ENCODE results near the gene WDR81. TPM values are rescaled to one million over a fixed set of nuclear protein-coding genes. Genes with fewer than 3 reads are reported as not detected.

Gene WDR81
- total RNA-seq, 1 donor from 2014 or later: 16.2 TPM

DNA sequence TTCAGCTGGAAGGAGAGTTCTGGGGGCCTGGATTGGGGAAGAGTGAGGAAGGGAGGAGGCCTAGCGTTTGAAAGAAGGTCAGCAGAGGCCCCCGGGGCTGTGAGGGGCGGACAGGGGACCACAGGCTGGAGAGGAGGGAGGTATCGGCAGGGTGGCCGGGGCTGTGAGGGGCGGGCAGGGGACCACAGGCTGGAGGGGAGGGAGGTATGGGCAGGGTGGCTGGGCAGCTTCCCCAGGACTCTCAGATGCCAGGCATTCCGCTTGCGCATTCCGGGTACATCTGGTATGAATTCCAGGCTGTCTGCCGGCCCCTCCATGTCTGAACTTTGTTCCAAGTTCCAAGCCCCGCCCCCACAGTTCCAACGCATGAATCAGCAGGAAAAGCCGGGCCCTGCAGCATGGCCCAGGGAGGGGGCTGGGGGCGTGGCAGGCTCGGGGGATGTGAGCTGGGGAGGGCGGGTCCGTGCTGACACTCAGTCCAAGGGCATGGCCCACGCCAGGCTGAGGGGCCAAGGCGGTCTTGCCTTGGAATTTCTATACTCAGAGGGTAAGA, 10.0 kb upstream of the WDR81 start:
- peak overlapping the region; percentile 91 for H3K27ac Mint-ChIP-seq (ENCODE audit: unreplicated experiment)
- H3K9me3 Mint-ChIP-seq (ENCODE audit: low read depth): no peaks in the 10 kb centered on the region
- H3K4me1 Mint-ChIP-seq (ENCODE audit: low read depth): peaks cover 54% of the 10 kb centered on the region
- peak overlapping the region; percentile 97 for H3K4me3 Mint-ChIP-seq (ENCODE audit: unreplicated experiment)
- peaks cover 29% of the 10 kb centered on the region for H3K36me3 Mint-ChIP-seq (ENCODE audit: low read depth)
- H3K27me3 Mint-ChIP-seq (ENCODE audit: low read depth): no peaks in the 10 kb centered on the region
- no peak for DNase-seq (ENCODE audit: low spot score)
- TF ChIP-seq, protein P1, sequence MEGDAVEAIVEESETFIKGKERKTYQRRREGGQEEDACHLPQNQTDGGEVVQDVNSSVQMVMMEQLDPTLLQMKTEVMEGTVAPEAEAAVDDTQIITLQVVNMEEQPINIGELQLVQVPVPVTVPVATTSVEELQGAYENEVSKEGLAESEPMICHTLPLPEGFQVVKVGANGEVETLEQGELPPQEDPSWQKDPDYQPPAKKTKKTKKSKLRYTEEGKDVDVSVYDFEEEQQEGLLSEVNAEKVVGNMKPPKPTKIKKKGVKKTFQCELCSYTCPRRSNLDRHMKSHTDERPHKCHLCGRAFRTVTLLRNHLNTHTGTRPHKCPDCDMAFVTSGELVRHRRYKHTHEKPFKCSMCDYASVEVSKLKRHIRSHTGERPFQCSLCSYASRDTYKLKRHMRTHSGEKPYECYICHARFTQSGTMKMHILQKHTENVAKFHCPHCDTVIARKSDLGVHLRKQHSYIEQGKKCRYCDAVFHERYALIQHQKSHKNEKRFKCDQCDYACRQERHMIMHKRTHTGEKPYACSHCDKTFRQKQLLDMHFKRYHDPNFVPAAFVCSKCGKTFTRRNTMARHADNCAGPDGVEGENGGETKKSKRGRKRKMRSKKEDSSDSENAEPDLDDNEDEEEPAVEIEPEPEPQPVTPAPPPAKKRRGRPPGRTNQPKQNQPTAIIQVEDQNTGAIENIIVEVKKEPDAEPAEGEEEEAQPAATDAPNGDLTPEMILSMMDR (IDR thresholded peaks at IDR 0.05): no peak

DNA sequence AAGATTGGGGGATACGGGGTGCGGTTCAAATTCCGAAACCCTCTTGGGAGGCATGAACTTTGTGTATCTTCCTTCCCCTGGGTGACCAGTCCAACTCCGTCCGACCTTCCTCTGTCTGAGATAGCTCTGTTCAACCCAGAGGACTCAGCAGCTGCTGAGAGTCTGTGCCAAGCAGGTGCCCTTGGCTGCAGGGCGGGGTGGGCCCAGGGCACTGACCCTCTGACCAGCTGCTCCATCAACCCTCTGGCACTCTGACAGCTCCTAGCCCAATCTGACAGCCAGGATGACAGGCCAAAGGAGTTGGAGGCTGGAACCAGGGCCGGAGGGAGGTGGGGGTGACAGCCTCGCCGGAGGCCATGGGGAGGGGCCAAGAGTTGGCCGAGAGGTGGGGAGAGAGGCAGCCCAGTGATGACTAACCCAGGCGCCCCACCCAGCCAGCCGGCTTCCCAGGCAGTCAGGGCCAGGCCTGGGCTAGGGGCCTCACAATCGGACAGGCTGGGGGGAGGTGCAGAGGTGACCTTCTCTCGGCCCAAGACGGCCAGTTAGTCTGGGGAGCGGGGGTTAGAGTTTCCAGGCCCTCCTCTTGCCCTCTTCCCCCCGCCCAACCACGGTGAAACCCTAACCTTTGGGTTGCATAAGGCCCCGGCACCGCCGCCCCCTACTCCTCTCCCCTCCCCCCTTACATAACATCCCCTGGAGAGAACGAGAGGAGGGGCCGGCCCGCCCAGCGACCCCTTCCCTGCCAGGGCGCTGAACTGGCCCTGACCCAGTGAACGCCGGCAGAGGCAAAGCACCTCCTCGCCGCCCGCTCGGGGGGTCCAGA, 9.3 kb upstream of the WDR81 start:
- peak overlapping the region; percentile 97 for H3K4me3 Mint-ChIP-seq (ENCODE audit: unreplicated experiment)
- DNase-seq (ENCODE audit: low spot score): no peak
- peak overlapping the region; percentile 91 for H3K27ac Mint-ChIP-seq (ENCODE audit: unreplicated experiment)
- H3K27me3 Mint-ChIP-seq (ENCODE audit: low read depth): no peaks in the 10 kb centered on the region
- peaks cover 29% of the 10 kb centered on the region for H3K36me3 Mint-ChIP-seq (ENCODE audit: low read depth)
- H3K9me3 Mint-ChIP-seq (ENCODE audit: low read depth): no peaks in the 10 kb centered on the region
- TF ChIP-seq, protein P1 (IDR thresholded peaks at IDR 0.05): no peak
- H3K4me1 Mint-ChIP-seq (ENCODE audit: low read depth): peaks cover 53% of the 10 kb centered on the region

DNA sequence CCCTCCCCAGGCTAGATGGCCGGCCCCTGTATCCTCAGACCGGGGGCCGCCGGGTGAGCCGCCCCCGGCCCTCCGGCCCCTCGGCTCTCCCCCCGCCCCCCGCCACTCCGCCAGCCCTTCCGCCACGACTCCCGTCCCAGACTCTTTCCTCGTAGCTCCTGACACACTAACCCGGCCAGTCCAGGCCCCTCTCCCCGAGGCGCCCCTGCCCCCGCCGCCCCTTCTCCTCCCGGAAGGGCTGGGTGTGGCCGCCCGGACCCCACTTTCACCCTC, 8.8 kb upstream of the WDR81 start:
- no peaks in the 10 kb centered on the region for H3K9me3 Mint-ChIP-seq (ENCODE audit: low read depth)
- no peaks in the 10 kb centered on the region for H3K27me3 Mint-ChIP-seq (ENCODE audit: low read depth)
- TF ChIP-seq, protein P1 (IDR thresholded peaks at IDR 0.05): peak; percentile 8
- H3K36me3 Mint-ChIP-seq (ENCODE audit: low read depth): peaks cover 29% of the 10 kb centered on the region
- H3K27ac Mint-ChIP-seq (ENCODE audit: unreplicated experiment): peak overlapping the region; percentile 98
- DNase-seq (ENCODE audit: low spot score): no peak
- peak overlapping the region; percentile 97 for H3K4me3 Mint-ChIP-seq (ENCODE audit: unreplicated experiment)
- peaks cover 49% of the 10 kb centered on the region for H3K4me1 Mint-ChIP-seq (ENCODE audit: low read depth)

DNA sequence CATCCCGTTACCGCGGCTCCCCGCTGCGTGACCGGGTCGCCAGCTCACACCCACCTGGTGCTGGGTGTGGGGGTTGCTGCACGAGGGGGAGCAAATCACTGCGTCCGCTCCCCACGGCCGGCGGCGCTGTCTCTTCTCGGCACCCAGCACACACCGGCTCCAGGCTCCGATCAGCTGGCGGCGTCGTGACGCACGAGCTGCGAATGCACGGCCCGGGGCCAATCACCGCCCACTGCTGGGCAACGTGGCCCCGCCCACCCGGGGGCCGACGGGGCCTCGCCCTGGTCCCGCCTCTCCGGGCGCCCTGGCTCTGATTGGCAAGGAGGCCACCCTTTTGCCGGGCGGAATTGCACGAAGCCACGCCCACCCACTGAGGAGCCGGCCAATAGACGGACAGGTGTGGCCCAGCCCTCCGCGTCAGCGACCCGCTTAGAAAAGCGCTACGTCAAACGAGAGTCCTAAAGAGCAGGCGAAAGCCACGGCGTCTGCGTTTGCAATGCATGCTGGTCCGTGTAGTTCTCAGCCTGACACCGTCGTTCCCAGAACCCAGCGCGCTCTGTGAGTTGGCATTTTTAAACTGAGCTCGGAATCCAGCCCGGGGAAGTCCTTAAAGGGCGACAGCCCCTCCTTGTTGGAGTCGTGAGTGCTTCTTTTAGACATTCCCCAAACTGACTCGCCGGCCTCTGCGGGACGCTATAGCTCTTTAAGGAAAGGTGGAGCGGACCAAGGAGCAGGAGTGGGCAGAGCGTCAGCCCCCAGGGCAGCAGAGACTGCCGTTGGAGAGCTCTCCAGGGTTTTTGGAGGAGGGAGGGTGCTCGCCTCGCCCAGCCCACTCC, 8.2 kb upstream of the WDR81 start:
- peak overlapping the region; percentile 99 for H3K27ac Mint-ChIP-seq (ENCODE audit: unreplicated experiment)
- no peaks in the 10 kb centered on the region for H3K27me3 Mint-ChIP-seq (ENCODE audit: low read depth)
- TF ChIP-seq, protein P1 (IDR thresholded peaks at IDR 0.05): peak; percentile 42
- H3K9me3 Mint-ChIP-seq (ENCODE audit: low read depth): no peaks in the 10 kb centered on the region
- peaks cover 29% of the 10 kb centered on the region for H3K36me3 Mint-ChIP-seq (ENCODE audit: low read depth)
- H3K4me1 Mint-ChIP-seq (ENCODE audit: low read depth): peaks cover 43% of the 10 kb centered on the region
- DNase-seq (ENCODE audit: low spot score): peak; percentile 100
- peak overlapping the region; percentile 97 for H3K4me3 Mint-ChIP-seq (ENCODE audit: unreplicated experiment)

Data from chondrocyte (in vitro differentiated cells).